Muscle of back (tissue), 13 donors: Measurements from ENCODE around the gene P4HTM. TPM values are rescaled to one million over a fixed set of nuclear protein-coding genes. Genes with fewer than 3 reads are reported as not detected.

Experiments
- DNase-seq, 3 donors: peaks; one replicate each; pipeline versions ENCODE4 v3.0.0 to v3.0.0-alpha.2; 2013
- long read RNA-seq, 9 donors: transcript quantifications; one replicate each; lab custom pipeline, GENCODE V29; 2026
- polyA plus RNA-seq, 10 donors: library from polyadenylated mRNA; unstranded; fragments of 120-200 nt; gene quantifications; one replicate each; pipeline ENCODE4 v1.2.1, GENCODE V29; 2013; ENCODE audit not compliant: insufficient read length in 10 of 10

Gene P4HTM, protein sequence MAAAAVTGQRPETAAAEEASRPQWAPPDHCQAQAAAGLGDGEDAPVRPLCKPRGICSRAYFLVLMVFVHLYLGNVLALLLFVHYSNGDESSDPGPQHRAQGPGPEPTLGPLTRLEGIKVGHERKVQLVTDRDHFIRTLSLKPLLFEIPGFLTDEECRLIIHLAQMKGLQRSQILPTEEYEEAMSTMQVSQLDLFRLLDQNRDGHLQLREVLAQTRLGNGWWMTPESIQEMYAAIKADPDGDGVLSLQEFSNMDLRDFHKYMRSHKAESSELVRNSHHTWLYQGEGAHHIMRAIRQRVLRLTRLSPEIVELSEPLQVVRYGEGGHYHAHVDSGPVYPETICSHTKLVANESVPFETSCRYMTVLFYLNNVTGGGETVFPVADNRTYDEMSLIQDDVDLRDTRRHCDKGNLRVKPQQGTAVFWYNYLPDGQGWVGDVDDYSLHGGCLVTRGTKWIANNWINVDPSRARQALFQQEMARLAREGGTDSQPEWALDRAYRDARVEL
- polyA plus RNA-seq = 10 to 100 TPM in 8 of 10 donors, 1 to 10 TPM in 2; 8.2 to 15.8 (median 12.7) TPM
- long read RNA-seq, donor 1, partial matches to known transcripts = 0 of 3 reads
- long read RNA-seq, donor 1, other reads (novel, unspliced or antisense) = 0 of 3 reads
- long read RNA-seq, donor 2, partial matches to known transcripts = 11 of 14 reads
- long read RNA-seq, donor 2, other reads (novel, unspliced or antisense) = 0 of 14 reads
- long read RNA-seq, donor 3 = 0 reads
- long read RNA-seq, donor 4, partial matches to known transcripts = 0 of 5 reads
- long read RNA-seq, donor 4, other reads (novel, unspliced or antisense) = 0 of 5 reads
- long read RNA-seq, donor 5, partial matches to known transcripts = 0 of 4 reads
- long read RNA-seq, donor 5, other reads (novel, unspliced or antisense) = 0 of 4 reads
- long read RNA-seq, donor 6, partial matches to known transcripts = 0 of 4 reads
- long read RNA-seq, donor 6, other reads (novel, unspliced or antisense) = 0 of 4 reads
- long read RNA-seq, donor 7, partial matches to known transcripts = 24 of 28 reads
- long read RNA-seq, donor 7, other reads (novel, unspliced or antisense) = 0 of 28 reads
- long read RNA-seq, donor 8, partial matches to known transcripts = 0 of 4 reads
- long read RNA-seq, donor 8, other reads (novel, unspliced or antisense) = 0 of 4 reads
- long read RNA-seq, donor 9, partial matches to known transcripts = 0 of 1 reads
- long read RNA-seq, donor 9, other reads (novel, unspliced or antisense) = 0 of 1 reads

DNA sequence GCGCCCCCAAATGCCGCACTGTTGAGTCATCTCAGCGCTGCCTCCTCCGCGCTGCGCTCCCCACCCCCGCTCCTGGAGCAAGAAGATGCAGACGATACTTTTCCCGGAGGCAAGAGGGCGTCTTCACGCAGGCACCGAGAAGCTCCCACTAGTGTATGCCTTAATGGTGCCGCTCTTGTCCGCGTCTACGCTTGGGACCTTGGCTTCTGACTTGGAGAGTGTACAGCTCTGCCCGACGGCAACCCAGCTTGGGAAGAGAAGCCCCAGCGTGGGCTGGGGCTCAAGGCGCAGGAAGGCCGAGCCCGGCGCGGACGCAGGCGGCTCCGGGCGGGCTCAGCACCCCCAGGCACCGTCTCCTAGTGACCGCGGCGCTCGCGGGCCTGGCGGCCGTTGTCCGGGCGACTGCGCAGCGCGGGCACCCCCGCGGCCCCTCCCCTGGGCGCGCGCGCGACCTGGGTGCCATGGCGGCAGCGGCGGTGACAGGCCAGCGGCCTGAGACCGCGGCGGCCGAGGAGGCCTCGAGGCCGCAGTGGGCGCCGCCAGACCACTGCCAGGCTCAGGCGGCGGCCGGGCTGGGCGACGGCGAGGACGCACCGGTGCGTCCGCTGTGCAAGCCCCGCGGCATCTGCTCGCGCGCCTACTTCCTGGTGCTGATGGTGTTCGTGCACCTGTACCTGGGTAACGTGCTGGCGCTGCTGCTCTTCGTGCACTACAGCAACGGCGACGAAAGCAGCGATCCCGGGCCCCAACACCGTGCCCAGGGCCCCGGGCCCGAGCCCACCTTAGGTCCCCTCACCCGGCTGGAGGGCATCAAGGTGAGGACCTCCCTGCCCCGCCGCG, at the start of gene P4HTM:
TSS of gene P4HTM (plus strand) at position 446 of the 840 bp plus-strand sequence. CDS start at position 462, 16 bp downstream.
- DNase-seq = peak; percentile 90 to 96 (median 91)

DNA sequence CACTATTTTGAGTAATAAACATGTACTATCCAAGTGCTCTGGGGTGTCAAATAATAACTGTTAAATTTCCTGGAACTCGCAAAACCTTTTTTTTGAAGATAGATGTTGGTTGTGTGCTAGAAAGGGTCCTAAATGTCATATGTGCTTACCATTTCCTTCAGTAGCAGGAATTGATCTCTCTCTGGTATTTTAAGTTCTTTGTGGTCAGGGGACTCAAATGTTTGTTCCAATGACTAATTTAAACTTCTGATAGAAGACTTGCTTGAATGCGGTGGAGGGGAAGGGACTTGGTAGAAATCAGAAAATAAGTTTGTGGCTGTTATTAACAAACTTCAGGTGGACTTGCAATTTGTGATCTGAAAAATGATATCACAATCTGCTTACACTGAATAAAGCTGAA, 44.6 kb upstream of the P4HTM start:
- DNase-seq = no peak

DNA sequence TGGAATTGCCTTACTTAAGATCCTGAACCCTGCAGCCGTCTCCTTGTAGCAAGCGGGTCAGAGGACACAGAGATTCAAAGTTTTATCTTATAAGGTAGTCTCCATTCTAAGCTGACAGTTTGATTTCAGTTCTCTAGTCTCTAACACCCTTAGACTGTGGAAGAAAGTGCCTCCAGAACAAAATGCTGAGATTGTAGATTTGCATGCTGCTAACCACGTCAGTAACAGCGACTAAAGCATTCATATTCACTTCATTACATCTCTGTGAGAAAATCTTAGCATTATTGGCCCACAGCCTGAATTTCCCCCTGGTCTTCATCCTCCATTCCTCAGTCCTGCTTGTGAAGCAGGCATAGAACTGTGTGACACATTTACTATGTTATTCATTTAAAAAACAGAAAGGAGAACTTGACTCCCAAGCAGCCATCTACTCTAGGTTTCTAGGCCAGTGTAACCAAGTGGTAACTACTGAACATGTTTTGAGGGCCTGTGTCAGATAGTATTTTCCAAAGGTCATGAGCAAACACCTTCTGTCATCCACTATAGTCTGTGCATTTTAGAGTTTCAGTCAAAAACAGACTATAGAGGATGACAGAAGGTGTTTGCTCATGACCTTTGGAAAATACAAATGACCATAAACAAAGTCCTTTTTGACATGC, 44.0 kb upstream of the P4HTM start:
- no peak for DNase-seq

DNA sequence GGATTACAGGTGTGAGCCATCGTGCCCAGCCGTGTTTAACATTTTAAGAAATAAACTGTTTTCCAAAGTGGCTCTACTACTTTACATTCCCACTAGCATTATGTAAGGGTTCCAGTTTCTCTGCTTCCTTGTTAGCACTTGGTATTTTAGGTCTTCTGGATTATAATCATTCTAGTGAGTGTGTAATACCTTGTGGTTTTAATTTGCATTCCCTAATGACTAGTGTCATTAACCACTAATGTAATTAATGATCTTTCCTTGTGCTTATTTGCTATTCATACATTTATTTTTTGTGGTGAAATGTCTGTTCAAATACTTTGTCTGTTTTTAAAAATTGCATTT, 40.7 kb upstream of the P4HTM start:
- DNase-seq = no peak

DNA sequence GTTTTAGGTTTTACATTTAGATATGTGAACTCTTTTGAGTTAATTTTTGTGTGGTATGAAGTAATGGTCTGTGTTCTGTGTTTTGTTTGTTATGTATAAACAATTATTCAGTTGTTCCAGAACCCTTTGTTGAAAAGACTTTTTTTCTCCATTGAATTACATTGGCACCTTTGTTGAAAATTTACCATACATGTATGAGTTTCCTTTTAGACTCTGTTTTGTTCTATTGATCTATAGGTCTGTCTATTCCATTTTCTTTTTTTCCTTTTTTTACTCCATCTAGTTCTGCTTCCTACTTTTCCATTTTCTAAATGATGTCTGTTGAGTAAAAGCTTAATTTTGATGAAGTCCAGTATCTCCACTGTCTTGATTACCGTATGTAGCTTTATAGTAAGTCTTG, 40.0 kb upstream of the P4HTM start:
- DNase-seq = no peak

DNA sequence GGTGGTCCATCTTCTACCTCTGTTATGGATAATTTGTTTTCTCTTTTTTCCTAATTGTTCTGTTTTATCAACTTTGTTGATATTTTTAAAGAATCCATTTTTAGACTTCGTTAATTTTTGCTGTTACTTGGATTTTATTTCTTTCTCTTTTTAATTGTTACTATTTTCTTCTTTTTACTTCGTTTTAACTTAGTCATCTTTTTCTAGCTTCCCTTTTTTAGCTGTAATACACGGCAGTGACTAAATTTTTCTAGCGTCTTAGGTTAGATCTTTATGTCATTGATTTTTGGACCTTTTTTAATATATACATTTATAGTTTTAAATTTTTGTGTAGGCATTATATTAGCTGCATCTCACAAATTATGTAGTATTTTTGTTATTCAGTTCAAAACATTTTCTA, 38.3 kb upstream of the P4HTM start:
- no peak for DNase-seq

DNA sequence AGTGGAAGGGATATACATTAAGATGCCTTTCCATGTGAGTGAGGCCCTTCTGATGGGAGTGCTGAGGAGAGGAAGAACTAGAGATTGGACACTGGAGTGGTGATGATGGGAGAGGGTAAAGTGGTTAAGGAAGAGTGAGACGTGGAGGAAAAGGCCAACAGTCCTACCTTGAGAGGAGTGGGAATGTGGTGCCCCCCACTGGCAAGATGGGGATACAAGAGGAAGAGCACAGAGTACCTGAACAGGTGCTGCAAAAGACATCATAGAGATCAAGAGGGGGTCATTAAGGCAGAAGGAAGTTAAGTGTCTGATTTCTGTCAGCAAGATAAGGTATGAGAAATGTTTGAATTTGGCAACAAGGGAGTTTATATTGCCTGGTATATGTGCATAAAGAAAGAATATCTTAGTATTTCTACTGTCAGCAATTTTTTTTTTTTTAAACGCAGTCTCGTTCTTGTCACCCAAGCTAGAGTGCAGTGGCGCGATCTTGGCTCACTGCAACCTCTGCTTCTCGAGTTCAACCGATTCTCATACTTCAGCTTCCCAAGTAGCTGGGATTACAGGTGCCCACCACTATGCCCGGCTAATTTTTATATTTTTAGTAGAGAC, 37.4 kb upstream of the P4HTM start:
- DNase-seq = no peak

DNA sequence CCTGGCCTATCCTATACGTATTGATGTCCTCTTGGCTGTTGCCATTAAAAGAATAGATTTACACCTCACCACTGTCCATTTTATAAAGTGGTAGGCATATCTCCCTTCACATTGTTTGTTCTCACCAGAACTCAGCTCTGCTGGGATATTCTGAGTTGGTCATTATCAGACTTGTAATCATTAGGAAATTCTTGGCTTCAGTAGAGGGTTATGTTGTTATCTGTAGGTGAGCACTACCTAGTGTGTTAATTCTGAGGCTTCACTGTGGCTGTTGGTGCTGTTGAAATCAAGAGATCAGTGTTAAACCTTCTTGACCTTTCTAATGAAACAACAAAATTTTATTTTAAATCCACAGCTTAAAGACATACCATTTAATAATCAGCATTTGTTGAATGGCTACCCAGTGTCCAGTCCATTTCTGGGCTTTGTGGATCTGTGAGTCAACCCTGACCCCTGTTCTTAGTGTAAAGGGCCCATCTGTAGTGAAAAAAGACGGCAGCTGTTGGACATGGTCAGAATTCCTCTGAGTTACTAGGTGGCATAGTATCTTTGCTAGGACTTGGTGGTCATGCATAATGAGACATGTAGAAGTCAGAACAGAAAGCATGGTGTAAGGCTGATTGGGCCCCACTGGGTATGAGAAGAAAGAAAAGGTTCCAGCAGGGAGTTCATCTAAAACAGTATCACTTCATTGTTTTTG, 32.9 kb upstream of the P4HTM start:
- DNase-seq = no peak

DNA sequence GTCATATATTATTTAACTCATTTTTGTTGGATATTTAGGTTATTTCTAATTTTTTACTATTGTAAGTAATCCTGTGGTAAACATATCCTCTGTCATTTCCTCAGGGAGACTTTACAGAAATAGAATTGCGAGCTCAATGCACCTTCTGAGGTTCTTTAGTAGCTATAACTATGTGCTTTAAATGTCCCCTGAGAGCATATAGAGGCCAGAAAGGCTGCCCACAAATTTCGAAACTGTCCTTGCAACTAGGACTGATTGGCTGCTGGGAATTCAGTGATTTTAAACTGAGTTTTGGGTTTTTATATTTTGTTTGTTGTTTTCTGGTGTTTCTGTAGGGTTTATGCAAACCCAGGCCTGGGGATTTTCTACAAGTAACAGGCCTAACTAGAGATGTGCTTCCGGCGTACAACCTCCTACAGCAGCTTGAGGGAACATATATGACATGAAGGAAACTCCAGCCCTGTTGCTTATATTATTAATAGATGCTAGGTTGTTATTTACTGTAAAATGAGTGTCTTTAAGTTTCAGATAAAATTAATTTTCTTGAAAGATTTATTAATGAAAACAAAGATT, 29.1 kb upstream of the P4HTM start:
- no peak for DNase-seq

DNA sequence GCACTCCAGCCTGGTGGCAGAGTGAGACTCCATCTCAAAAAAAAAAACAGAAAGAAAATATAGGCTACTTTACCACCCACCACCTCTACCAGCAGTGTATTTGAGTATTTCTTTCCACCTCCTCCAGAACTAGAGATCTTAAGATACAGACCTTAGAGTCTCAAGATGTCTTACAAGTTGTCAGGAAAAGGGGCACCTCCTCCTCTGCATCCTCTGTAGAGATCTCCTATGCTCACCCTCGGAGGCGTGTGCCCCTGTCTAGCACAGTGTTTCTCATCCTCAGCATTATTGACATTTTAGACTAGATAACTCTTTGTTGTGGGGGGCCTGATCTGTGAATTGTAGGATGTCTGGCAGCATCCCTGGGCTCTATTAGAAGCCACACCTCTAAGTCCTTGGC, 27.7 kb upstream of the P4HTM start:
- DNase-seq = no peak

DNA sequence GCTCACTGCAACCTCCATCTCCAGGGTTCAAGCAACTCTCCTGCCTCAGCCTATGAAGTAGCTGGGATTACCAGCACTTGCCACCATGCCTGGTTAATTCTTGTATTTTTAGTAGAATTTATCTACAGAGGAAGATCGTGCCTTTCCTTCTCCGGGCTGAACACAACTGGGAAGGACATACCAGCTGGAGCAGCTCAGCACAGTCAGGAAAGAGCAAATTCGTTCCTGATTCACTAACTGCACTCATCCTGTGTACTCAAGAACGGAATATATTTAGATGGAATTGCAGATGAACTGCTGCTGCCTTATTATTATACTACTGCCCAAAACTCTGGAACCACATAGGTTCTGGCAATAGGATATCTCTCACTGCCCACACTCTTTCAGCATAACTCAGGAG, 27.1 kb upstream of the P4HTM start:
- no peak for DNase-seq

DNA sequence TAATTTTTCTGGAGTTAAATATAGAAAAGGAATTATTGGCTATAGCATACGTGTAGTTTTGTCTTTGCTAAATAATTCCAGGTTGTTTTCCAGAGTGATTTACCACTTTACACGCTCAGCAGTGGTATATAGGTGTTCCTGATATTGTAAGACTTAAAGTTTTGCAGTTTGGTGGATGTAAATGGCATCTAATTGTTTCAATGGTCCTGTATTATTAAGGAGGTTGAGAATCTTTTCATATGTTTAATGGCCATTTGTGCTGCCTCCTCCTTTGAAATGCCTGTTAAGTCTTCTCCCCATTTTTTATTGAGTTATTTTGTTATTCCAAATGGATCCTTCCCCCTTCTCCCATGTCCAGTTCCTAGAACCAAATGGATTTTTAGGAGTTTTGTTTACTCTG, 26.4 kb upstream of the P4HTM start:
- no peak for DNase-seq

DNA sequence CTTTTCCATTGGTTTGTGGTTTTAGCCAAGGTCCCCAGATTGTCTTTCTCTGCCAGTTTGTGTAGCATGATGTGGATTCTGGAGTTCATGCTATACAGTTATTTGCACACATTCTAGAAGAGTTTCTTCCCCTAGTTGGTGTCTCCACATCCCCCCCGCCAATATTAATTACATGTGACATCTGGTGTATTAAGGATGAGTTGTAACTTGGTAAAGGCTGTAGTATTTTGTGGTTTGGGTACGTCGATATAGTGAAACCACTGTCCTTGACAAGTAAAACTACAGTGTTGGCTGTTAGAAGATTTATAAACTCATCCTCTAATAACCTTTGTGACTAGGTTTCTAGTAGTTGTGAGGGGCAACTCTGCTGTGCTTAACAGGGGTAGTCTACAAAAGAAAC, 23.7 kb upstream of the P4HTM start:
- DNase-seq = no peak

DNA sequence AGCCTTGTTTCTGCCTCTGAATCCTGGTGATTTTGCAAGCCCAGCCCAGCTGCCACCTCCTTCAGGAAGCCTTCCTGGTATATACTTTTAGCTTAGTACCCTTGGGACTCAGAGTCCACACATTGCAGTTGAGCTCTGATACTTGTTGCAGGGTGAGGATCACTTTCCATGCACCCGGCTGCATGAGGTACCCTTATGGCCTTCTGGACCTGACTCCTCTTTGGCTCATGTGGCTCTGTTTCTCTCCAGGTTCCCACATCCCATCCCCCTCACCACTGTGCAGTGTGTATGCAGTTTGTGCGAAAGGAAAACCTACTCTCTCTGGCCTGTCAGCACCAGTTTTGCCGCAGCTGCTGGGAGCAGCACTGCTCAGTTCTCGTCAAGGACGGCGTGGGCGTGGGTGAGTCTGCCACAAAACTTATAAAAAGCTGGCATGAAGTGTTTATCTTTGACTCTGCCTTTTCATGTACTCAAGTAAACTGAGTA, 23.1 kb upstream of the P4HTM start:
- DNase-seq = no peak

DNA sequence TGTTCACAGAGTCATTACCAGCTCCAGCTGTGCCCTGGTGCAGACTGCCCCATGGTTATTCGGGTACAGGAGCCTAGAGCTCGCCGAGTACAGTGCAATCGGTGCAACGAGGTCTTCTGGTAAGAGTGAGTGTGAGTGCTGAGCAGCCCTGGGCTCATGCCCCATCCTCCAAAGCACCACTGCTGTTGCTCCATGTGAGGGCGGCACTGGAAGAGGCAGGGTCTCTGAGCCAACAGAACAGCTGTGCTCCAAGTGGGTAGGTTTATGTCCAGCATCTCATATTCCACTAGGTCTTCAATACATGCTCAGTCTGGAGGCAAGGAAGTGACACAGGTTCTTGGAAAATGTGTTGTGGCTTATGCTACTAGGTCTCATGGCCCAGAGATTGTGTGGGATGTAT, 19.5 kb upstream of the P4HTM start:
- DNase-seq = no peak

DNA sequence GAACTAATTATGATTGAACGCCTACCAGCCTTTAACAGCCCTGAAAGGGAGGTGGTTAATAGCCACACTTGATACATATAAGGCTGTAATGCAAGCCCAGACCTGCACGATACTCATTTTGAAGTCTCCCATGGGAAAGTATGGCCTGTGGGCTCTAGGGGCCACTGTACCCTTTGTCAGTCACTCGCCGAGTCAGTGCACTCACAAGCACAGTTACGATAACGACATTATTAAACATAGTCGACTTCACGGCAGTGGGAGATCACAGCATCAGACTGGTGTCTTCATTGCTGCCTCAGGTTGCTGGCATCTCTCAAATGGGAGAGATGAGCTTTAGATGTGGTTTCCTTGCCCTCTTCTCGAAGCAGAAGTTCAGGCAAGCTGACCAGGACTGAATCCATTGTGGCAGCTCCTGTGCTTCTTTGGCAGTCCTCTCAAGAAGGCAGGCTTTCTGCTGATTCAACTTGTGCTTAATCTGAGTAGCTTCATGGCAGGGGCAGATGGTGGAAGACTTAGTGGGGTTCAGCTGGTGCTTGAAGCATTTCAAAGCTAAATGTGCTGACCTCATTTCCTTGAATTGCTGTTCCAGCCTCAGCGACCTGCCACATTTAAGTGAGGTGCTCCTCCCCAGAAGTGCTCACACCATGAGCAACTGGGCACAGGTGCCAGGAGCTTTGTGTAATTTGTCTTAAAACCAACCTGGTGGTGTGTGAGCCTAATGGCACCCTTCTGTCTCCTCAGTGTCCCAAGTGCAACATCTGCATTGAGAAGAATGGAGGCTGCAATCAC, 15.8 kb upstream of the P4HTM start:
- DNase-seq = no peak

DNA sequence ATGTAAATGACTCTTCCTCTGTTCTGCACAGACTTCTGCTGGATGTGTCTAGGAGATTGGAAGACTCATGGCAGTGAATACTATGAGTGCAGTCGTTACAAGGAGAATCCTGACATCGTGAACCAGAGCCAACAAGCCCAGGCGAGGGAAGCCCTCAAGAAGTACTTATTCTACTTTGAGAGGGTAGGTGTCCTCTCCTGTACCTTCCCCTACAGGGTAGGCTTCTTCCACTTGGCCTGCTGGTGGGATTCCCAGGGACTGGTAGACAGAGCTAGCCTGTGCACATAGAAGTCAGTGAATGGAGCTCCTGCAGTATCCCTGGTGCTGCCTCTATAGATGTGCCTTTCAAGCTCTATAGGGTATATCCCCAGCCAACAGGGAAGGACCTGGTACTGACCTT, 10.6 kb upstream of the P4HTM start:
- no peak for DNase-seq

DNA sequence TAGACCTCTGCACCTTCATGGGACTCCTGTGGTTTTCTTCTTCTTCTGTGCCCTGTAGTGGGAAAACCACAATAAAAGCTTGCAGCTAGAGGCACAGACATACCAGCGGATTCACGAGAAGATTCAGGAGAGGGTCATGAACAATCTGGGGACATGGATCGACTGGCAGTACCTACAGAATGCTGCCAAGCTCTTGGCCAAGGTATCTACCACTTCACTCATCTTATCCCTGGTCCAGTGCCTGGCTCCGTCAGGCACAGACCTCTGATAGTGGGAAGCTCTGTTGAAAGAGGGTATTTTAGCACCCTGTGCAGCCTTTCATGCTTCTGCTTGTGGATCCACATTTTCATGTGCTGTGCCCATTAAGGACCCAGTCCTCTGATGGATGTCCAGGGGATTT, 9.7 kb upstream of the P4HTM start:
- DNase-seq = no peak
